Activated naive CD8-positive, alpha-beta T cell treated with anti-CD3 and anti-CD28 coated beads, Interleukin-2, amount 50 U/mL, for 24 hours (primary cell): Measurements from ENCODE around the gene EML6.

Source experiments
- ATAC-seq: fragments of 150-1000 bp; cut with Tn5 transposase; one replicate; pipeline ENCODE4 v1.10.0; 2021
- DNase-seq: peaks from one replicate; pipeline ENCODE4 v3.0.0; 2021
- H3K27ac Mint-ChIP-seq: one replicate; pipeline ENCODE4 v1.8.0; 2021; ENCODE audit warnings: mild to moderate bottlenecking, mixed read lengths
- H3K27me3 Mint-ChIP-seq: one replicate; pipeline ENCODE4 v1.8.0; 2021; ENCODE audit warnings: mixed read lengths
- H3K36me3 Mint-ChIP-seq: one replicate; pipeline ENCODE4 v1.8.0; 2021; ENCODE audit warnings: low read depth, mixed read lengths
- H3K4me1 Mint-ChIP-seq: one replicate; pipeline ENCODE4 v1.8.0; 2021; ENCODE audit warnings: mixed read lengths
- H3K4me3 Mint-ChIP-seq: one replicate; pipeline ENCODE4 v1.8.0; 2021; ENCODE audit warnings: mild to moderate bottlenecking, moderate library complexity, mixed read lengths
- H3K9me3 Mint-ChIP-seq: one replicate; pipeline ENCODE4 v1.8.0; 2021; ENCODE audit warnings: mixed read lengths

EML6 gene

GRCh38 chr2:54898456-54899226, 175.2 kb downstream of the EML6 start:
- ATAC-seq: no peak
- H3K36me3 Mint-ChIP-seq: no peaks in the 10 kb centered on the region
- DNase-seq: no peak
- H3K4me3 Mint-ChIP-seq: no peak overlapping the region
- no peaks in the 10 kb centered on the region for H3K9me3 Mint-ChIP-seq
- H3K27ac Mint-ChIP-seq: no peak overlapping the region
- H3K4me1 Mint-ChIP-seq: peaks cover 15% of the 10 kb centered on the region
- no peaks in the 10 kb centered on the region for H3K27me3 Mint-ChIP-seq

GRCh38 chr2:54899576-54900200, 176.2 kb downstream of the EML6 start:
- ATAC-seq: no peak
- Mint-ChIP-seq H3K27me3 (no peaks in the 10 kb centered on the region), H3K4me3 (no peak overlapping the region), H3K36me3 (no peaks in the 10 kb centered on the region), H3K27ac (no peak overlapping the region), H3K9me3 (no peaks in the 10 kb centered on the region), H3K4me1 (peaks cover 25% of the 10 kb centered on the region)
- DNase-seq: no peak

DNA sequence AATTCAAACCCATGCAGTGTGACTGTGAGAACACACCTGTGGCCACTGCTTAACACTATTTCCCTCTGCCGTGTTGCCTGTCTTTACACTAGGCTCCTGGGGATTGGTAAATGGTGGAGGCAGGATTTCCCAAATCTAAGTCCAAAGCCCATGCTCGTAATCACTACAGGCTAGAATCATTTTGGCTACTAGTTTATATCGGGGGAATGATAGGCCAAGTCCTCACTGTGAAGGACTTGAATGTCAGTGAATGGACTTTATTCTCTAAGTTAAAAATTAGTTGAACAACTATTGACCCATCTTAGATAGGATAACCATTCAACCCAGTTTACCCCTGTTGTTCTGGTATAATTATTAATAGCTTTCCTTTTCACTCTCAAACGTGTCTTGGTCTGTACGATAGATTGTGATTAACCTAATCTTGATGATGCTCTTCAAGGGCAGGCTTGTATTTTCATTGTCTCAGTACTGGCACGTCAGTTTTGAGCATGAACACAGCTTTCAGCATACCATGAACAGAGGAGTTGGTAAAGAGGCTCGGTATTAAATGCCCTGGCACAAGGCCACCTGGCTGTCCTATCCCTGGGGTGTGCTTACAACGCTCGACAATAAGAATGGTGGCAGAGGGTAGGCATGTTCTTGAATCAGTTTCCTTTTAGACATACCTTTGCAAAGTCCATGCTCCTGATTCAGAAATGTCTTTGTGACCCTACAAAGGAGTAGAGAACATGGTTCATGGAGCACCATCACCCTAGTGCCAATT, 177.9 kb downstream of the EML6 start:
- Mint-ChIP-seq H3K27me3 (peaks cover 4% of the 10 kb centered on the region), H3K4me1 (peaks cover 25% of the 10 kb centered on the region)

GRCh38 chr2:54902763-54903162, 179.3 kb downstream of the EML6 start:
- ATAC-seq: no peak
- no peak overlapping the region for H3K4me3 Mint-ChIP-seq

More for the DNA sequence above, 177.9 kb downstream of the EML6 start:
- Mint-ChIP-seq H3K9me3 (no peaks in the 10 kb centered on the region), H3K36me3 (no peaks in the 10 kb centered on the region), H3K27ac (no peak overlapping the region), H3K4me3 (no peak overlapping the region)
- DNase-seq (no peak), ATAC-seq (no peak)

GRCh38 chr2:54903736-54904554, 180.5 kb downstream of the EML6 start:
- H3K36me3 Mint-ChIP-seq: no peaks in the 10 kb centered on the region
- DNase-seq: peak; percentile 55
- H3K4me3 Mint-ChIP-seq: no peak overlapping the region
- no peak overlapping the region for H3K27ac Mint-ChIP-seq
- peak; percentile 100 for ATAC-seq
- peaks cover 18% of the 10 kb centered on the region for H3K4me1 Mint-ChIP-seq
- peaks cover 5% of the 10 kb centered on the region for H3K27me3 Mint-ChIP-seq
- H3K9me3 Mint-ChIP-seq: no peaks in the 10 kb centered on the region

More at GRCh38 chr2:54902763-54903162, 179.3 kb downstream of the EML6 start:
- H3K36me3 Mint-ChIP-seq: no peaks in the 10 kb centered on the region
- H3K27ac Mint-ChIP-seq: no peak overlapping the region
- peaks cover 22% of the 10 kb centered on the region for H3K4me1 Mint-ChIP-seq
- DNase-seq: no peak
- peaks cover 5% of the 10 kb centered on the region for H3K27me3 Mint-ChIP-seq
- H3K9me3 Mint-ChIP-seq: no peaks in the 10 kb centered on the region

DNA sequence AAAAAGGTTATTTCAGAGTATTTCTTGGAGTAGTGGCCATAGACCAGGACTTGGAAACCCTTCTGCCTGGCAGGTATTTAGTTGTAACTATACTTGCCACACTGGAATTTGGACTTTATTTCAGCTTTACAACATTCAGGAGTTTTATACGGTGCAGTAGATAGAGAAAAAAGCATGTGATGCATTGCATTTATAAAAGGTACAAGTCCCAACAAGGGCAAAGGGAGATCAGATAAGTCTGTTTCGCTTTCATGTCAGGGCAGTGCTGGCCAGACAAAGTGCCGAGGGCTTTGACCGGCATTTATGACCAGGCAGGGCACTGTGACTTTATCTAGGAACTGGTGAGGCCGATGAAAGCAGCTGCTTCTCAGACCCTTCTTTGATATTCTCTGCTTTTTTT, 181.4 kb downstream of the EML6 start:
- Mint-ChIP-seq H3K9me3 (no peaks in the 10 kb centered on the region), H3K4me1 (peaks cover 18% of the 10 kb centered on the region), H3K36me3 (no peaks in the 10 kb centered on the region), H3K27ac (no peak overlapping the region), H3K27me3 (peaks cover 5% of the 10 kb centered on the region), H3K4me3 (no peak overlapping the region)
- no peak for DNase-seq
- ATAC-seq: no peak

- no peaks in the 10 kb centered on the region for H3K9me3 Mint-ChIP-seq
- DNase-seq (no peak), ATAC-seq (no peak)
- H3K4me1 Mint-ChIP-seq: peaks cover 18% of the 10 kb centered on the region
- H3K36me3 Mint-ChIP-seq: no peaks in the 10 kb centered on the region
- H3K27ac Mint-ChIP-seq: no peak overlapping the region
- H3K27me3 Mint-ChIP-seq: peaks cover 5% of the 10 kb centered on the region
- no peak overlapping the region for H3K4me3 Mint-ChIP-seq
Observed at GRCh38 chr2:54906716-54907115, 183.3 kb downstream of the EML6 start.

- peaks cover 18% of the 10 kb centered on the region for H3K4me1 Mint-ChIP-seq
Observed at GRCh38 chr2:54907663-54908062, 184.2 kb downstream of the EML6 start.

DNA sequence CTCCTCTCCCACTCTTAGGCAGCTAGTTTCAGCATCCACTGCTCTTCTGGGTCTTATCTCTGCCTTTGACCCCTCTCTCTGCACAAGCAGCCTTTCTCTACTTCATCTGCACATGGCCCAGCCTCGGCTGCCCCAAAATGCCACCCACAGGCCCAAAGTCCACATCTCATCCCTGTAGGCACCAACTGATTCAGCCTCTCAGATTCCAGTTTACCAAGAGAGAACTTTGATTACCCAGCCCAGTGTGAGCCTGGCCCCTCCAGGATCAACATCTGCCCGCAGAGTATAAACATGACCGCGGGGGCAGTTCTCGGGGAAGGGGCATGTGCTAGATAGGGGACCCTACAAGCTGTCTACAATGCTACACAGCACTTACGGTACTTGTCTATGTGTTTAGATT, 185.1 kb downstream of the EML6 start:
- Mint-ChIP-seq H3K9me3 (no peaks in the 10 kb centered on the region), H3K27me3 (peaks cover 5% of the 10 kb centered on the region), H3K4me3 (no peak overlapping the region), H3K27ac (no peak overlapping the region), H3K4me1 (peaks cover 10% of the 10 kb centered on the region), H3K36me3 (no peaks in the 10 kb centered on the region)
- DNase-seq (no peak), ATAC-seq (no peak)

More at GRCh38 chr2:54907663-54908062, 184.2 kb downstream of the EML6 start:
- Mint-ChIP-seq H3K36me3 (no peaks in the 10 kb centered on the region), H3K27me3 (peaks cover 5% of the 10 kb centered on the region), H3K9me3 (no peaks in the 10 kb centered on the region), H3K4me3 (no peak overlapping the region), H3K27ac (no peak overlapping the region)
- no peak for ATAC-seq
- no peak for DNase-seq

DNA sequence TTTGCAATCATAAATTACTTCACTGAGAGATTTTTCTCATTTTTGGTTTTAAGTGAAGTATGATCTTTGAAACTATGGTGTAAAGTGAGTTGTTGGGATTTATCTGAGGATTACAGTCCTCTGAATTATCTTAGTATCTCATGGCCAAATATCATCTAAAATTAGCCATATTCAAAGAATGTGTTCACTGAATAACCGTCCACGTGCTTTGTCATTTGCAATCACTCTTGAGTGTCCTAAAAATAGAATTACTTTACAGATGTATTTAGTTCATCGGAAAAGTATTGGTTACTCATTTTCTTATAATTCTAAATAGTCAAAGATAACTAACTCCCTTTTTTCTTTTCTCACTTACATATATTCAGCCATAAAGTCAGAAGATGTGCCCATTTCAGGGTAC, 185.5 kb downstream of the EML6 start:
- Mint-ChIP-seq H3K27me3 (peaks cover 5% of the 10 kb centered on the region), H3K36me3 (no peaks in the 10 kb centered on the region), H3K9me3 (no peaks in the 10 kb centered on the region), H3K27ac (no peak overlapping the region), H3K4me3 (no peak overlapping the region), H3K4me1 (peaks cover 6% of the 10 kb centered on the region)
- no peak for DNase-seq
- ATAC-seq: no peak

- Mint-ChIP-seq H3K27ac (no peak overlapping the region), H3K36me3 (no peaks in the 10 kb centered on the region)
Observed at GRCh38 chr2:54912305-54912704, 188.8 kb downstream of the EML6 start.

DNA sequence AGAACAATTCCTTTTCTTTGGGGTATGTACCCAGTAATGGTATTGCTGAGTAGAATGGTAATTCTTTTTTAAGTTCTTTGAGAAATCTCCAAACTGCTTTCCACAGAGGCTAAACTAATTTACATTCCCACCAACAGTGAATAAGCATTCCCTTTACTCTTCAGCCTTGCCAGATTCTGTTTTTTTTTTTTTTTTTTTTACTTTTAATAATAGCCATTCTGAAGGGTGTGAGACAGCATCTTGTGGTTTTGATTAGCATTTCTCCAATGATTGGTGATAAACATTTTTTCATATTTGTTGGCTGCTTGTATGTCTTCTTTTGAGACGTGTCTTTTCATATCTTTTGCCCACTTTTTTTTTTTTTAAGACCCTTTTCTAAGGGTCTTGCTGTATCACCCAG, 189.4 kb downstream of the EML6 start:
- Mint-ChIP-seq H3K27me3 (peaks cover 3% of the 10 kb centered on the region), H3K9me3 (no peaks in the 10 kb centered on the region), H3K27ac (no peak overlapping the region), H3K4me3 (no peak overlapping the region), H3K4me1 (no peaks in the 10 kb centered on the region), H3K36me3 (no peaks in the 10 kb centered on the region)
- no peak for ATAC-seq
- no peak for DNase-seq

More at GRCh38 chr2:54912305-54912704, 188.8 kb downstream of the EML6 start:
- ATAC-seq (no peak), DNase-seq (no peak)
- Mint-ChIP-seq H3K4me1 (no peaks in the 10 kb centered on the region), H3K4me3 (no peak overlapping the region), H3K27me3 (no peaks in the 10 kb centered on the region), H3K9me3 (no peaks in the 10 kb centered on the region)

DNA sequence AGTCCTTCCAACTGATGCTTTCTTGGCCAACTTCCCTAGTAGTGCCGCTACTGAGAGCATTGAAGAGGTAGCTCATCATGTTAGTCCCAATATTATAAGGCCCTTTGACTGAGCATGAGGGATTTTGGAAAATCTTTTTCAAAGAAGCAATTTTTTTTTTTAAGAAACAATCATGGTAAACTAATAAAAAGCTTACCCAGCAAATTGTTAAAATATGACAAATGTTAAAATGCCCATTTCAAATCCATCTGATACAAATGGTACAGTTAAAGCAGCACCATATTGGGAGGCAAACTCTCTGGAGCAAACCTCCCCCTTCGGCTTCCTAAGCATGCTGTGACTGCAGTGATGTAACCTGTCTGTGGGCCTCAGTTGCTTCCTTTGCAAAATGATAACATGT, 191.2 kb downstream of the EML6 start:
- H3K27me3 Mint-ChIP-seq: peaks cover 3% of the 10 kb centered on the region
- no peak for ATAC-seq
- H3K27ac Mint-ChIP-seq: no peak overlapping the region

DNA sequence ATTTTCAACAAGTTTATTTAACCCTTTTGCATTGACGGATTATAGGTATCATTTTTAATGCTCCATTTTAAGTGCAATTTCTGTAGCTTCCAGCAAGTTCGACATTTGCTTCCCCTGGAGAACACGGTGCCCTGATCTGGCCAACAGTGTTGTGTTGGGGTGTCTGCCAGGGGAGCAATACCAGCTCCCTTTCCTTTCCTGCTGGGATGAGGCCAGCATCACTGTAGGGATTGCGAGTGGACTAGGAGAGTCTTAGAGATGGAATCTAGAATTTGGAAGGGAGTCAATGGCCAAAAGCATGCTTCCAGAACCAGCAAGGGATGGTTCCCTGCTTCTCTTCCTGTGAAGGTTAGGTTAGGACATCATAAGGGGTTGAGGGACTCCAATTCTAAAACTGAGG, 191.6 kb downstream of the EML6 start:
- DNase-seq: no peak
- Mint-ChIP-seq H3K4me1 (no peaks in the 10 kb centered on the region), H3K27ac (no peak overlapping the region)

More for the DNA sequence above, 191.2 kb downstream of the EML6 start:
- Mint-ChIP-seq H3K9me3 (no peaks in the 10 kb centered on the region), H3K4me3 (no peak overlapping the region), H3K4me1 (no peaks in the 10 kb centered on the region), H3K36me3 (no peaks in the 10 kb centered on the region)
- DNase-seq: no peak

More for the DNA sequence above, 191.6 kb downstream of the EML6 start:
- no peak for ATAC-seq
- Mint-ChIP-seq H3K4me3 (no peak overlapping the region), H3K36me3 (no peaks in the 10 kb centered on the region), H3K9me3 (no peaks in the 10 kb centered on the region), H3K27me3 (peaks cover 3% of the 10 kb centered on the region)
